K562 (cell line): ENCODE data around the gene TRAPPC4. TPM values are rescaled to one million over a fixed set of nuclear protein-coding genes. Genes with fewer than 3 reads are reported as not detected.
A peak's percentile ranks its signal among the peaks of the same experiment; 100 is the strongest.

Experiments
- ARID1B ChIP-seq: fragments of 450-650 bp; IDR thresholded peaks from 2 replicates; pipeline ENCODE4 v1.6.1; 2016; ENCODE audit warnings: antibody characterized with exemption, mild to moderate bottlenecking, inconsistent platforms
- BRD9 ChIP-seq: fragments of 450-650 bp; IDR thresholded peaks from 2 replicates; pipeline ENCODE4 v1.6.1; 2018; ENCODE audit warnings: low read depth; ENCODE audit not compliant: partially characterized antibody
- CBX5 ChIP-seq: IDR thresholded peaks from 2 replicates; pipeline ENCODE4 v1.6.1; 2014; ENCODE audit warnings: low read depth, borderline replicate concordance
- CBX8 ChIP-seq: fragments of 200-600 bp; sonication (generic); IDR thresholded peaks from 2 replicates; pipeline ENCODE4 v1.6.1; 2012; ENCODE audit warnings: borderline replicate concordance, mixed run types, low read depth, mild to moderate bottlenecking, moderate library complexity, mixed read lengths, low read length, control low read depth, inconsistent platforms; ENCODE audit not compliant: poor library complexity, severe bottlenecking; ENCODE audit errors: extremely low read depth
- CHD7 ChIP-seq: fragments of 200-600 bp; sonication (generic); IDR thresholded peaks from one replicate; pipeline ENCODE4 v1.6.1; 2012; ENCODE audit warnings: mild to moderate bottlenecking, low read depth, low read length, inconsistent platforms
- CTBP1 ChIP-seq: fragments of 450-650 bp; IDR thresholded peaks from 2 replicates; pipeline ENCODE4 v1.6.1; 2016; ENCODE audit warnings: borderline replicate concordance
- GABPA ChIP-seq: fragments of 200-800 bp; sonication (Bioruptor generic); conservative IDR thresholded peaks from 2 replicates; pipeline ENCODE4 v1.6.1; 2016; ENCODE audit warnings: low read depth, missing genetic modification characterization, missing compliant biosample characterization
- KLF6 ChIP-seq: fragments of 250-450 bp; sonication (Bioruptor Pico); IDR thresholded peaks from 2 replicates; pipeline ENCODE4 v1.4.0; 2020; ENCODE audit warnings: mild to moderate bottlenecking, moderate library complexity, borderline replicate concordance
- NEUROD1 ChIP-seq: fragments of 150-350 bp; IDR thresholded peaks from 2 replicates; pipeline ENCODE4 v1.6.1; 2014; ENCODE audit warnings: borderline replicate concordance, low read length, low read depth; ENCODE audit not compliant: partially characterized antibody
- NR2C1 ChIP-seq, 2 experiments: fragments of 450-650 bp; IDR thresholded peaks; 2 replicates each; pipeline ENCODE4 v1.6.1; 2017; ENCODE audit warnings: mild to moderate bottlenecking in 2 of 2, antibody characterized with exemption in 1 of 2, inconsistent platforms in 1 of 2, missing compliant biosample characterization in 1 of 2, missing genetic modification characterization in 1 of 2
- RBM25 ChIP-seq: fragments of 200-400 bp; formaldehyde crosslinking; IDR thresholded peaks from 2 replicates; pipeline ENCODE4 v1.6.1; 2018; ENCODE audit warnings: low read length, low read depth, moderate library complexity; ENCODE audit not compliant: severe bottlenecking
- SMARCA5 ChIP-seq: fragments of 450-650 bp; IDR thresholded peaks from 2 replicates; pipeline ENCODE4 v1.6.1; 2016
- TOE1 ChIP-seq, 2 experiments: fragments of 450-650 bp in 1 of 2; sonication (generic) in 1 of 2; formaldehyde crosslinking in 1 of 2; IDR thresholded peaks; 2 replicates each; pipeline versions ENCODE4 v1.7.1 to v1.8.0; 2016 to 2022; ENCODE audit warnings: borderline replicate concordance in 2 of 2, mild to moderate bottlenecking in 2 of 2, antibody characterized with exemption in 1 of 2, inconsistent platforms in 1 of 2, low read depth in 1 of 2, missing genetic modification reagents in 1 of 2, moderate library complexity in 1 of 2
- polyA plus RNA-seq, 8 experiments: library from polyadenylated mRNA; depleted of rRNA in 4 of 8; stranded (reverse) in 5 of 8; unstranded in 3 of 8; fragments of >200 nt; fragmentation: Nextera tagmentation in 2 of 8; fragmentation: Illumina TruSeq in 1 of 8; extraction: Ambion mirVana in 2 of 8; extraction: Trizol in 1 of 8; gene quantifications; 2 replicates each; pipeline versions ENCODE4 v1.2.1 to v1.2.3, GENCODE V29; 2011 to 2014; ENCODE audit warnings: inconsistent platforms in 1 of 8, missing spikeins in 1 of 8
- total RNA-seq, 7 experiments: library from RNA; depleted of rRNA in 6 of 7; stranded (reverse); fragments of >200 nt in 6 of 7; fragmentation: Illumina TruSeq in 2 of 7; extraction: Trizol in 2 of 7; gene quantifications; 2 replicates each; pipeline versions ENCODE4 v1.2.1 to v1.2.3, GENCODE V29; 2011 to 2021; ENCODE audit warnings: low replicate concordance in 1 of 7
- TF ChIP-seq, protein P1 (sequence below): fragments of 450-650 bp; IDR thresholded peaks from 2 replicates; pipeline ENCODE4 v1.6.1; 2017; ENCODE audit warnings: mild to moderate bottlenecking, moderate library complexity

Gene TRAPPC4
- total and polyA plus RNA-seq, 9 of the 15 experiments (the other 6 are each of a cell fraction or from before 2014, with no cell fraction given), result 121 to 524 (median 142) TPM

DNA sequence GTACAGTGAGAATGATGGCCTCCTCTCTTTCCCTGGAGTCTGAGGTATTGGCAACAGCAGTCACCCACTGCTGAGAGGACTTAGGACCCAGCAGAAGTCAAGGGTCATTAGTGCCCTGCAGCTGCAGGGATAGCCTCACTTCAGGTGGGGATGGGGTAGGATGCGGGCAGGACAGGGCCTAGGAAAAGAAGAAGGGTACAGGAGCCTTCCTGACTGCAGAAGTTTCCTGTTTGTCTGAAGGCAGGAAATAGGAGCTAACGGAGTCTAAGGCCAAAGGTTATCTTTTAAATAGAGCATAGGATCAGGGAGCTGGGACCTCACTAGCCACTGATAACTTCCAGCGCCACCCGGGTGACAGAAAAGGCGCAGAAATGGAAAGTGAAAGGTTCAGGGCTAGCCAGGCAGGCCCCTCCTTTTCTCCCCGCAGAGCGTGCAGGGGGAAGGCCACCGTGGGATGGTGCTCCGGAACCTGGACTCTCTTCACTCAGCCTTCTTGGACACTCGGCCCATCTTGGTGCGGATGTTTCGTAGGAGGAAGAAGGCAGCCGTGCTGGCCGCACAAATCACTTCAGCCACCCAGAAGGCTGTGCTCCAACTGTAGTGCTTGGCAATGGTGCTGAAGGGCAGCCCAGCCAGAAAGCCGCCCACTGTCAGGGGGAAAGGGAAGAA is 6.0 kb downstream of the TRAPPC4 start (continued):
- TF ChIP-seq CHD7 (no peak), CTBP1 (peak; percentile 49; the same call in 1 of the 2 replicates), TOE1 (IDR thresholded peaks at IDR 0.05; ENCODE audit: borderline replicate concordance) (no peak), TOE1 (CRISPR knock-in tag; IDR thresholded peaks at IDR 0.05; ENCODE audit: borderline replicate concordance, low read depth) (no peak), NR2C1 (IDR thresholded peaks at IDR 0.05) (peak; percentile 26; the same call in 1 of the 2 replicates), NR2C1 (tag; IDR thresholded peaks at IDR 0.05) (peak; percentile 73), CBX5 (no peak), RBM25 (no peak), BRD9 (no peak), ARID1B (peak; percentile 31; the same call in 1 of the 2 replicates), KLF6 (CRISPR knock-in tag) (no peak), NEUROD1 (no peak), SMARCA5 (no peak), CBX8 (no peak), GABPA (tag) (peak; percentile 50)
- TF ChIP-seq, protein P1, sequence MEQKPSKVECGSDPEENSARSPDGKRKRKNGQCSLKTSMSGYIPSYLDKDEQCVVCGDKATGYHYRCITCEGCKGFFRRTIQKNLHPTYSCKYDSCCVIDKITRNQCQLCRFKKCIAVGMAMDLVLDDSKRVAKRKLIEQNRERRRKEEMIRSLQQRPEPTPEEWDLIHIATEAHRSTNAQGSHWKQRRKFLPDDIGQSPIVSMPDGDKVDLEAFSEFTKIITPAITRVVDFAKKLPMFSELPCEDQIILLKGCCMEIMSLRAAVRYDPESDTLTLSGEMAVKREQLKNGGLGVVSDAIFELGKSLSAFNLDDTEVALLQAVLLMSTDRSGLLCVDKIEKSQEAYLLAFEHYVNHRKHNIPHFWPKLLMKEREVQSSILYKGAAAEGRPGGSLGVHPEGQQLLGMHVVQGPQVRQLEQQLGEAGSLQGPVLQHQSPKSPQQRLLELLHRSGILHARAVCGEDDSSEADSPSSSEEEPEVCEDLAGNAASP, result no peak
